NT2/D1 (cell line): ENCODE data around the gene CHMP4A.

Experiments
- SUZ12 ChIP-seq: IDR thresholded peaks from 2 replicates; pipeline ENCODE4 v1.6.1; 2011; ENCODE audit not compliant: insufficient read length, insufficient read depth; ENCODE audit errors: extremely low read depth
- ZNF274 ChIP-seq: IDR thresholded peaks from 2 replicates; pipeline ENCODE4 v1.6.1; 2011; ENCODE audit warnings: mild to moderate bottlenecking, low read depth, low read length

DNA sequence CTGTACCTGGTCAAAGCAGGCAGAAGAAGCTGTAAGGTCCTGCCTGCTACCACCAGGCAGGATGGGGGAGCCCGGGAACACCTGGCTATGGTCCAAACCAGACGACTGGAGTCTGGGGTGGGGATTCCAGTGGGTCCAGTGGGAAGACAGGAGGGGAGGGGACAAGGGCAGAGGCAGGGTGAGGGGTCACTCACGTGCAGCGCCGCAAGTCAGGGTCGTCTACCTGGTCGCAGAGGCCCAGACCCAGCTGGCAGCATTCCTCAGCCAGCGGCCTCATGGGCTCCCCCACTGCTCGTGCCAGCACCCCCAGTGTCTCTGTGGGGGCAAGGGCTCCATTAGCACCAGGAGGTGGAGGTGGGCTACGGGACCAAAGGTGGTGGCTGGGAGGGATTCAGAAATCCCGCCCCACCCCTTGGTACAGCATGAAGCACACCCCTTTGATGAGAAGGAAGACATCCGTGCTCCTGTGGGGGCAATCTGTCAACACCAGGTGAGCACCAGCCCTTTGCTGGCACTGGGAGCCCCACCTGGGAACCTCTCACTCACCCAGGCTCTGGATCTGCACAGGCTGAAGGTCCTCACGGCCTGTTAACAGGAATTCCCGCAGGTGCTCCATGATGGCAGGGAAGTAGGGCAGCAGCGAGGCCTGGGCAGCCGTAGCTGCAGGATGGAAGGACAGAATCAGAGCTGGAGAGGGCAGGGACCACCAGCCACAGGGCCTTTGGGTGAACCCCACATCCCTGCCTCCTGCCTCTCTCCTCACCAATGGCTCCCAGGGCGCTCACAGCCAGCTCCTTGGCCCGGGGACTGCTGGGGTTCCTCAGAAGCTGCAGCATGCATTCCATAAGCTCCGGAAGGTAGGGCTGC, 29.0 kb downstream of the CHMP4A start:
- TF ChIP-seq ZNF274, result no peak
- TF ChIP-seq SUZ12, result no peak
